Ammon's horn (tissue), 1 donor: ENCODE data around the gene HAUS6.
A peak's percentile ranks its signal among the peaks of the same experiment; 100 is the strongest.
"Not testable (repeated sequence)": the region's sequence is repeated elsewhere in the genome, so short reads cannot be mapped to it uniquely, and the experiment has no call there.

Experiments used
- DNase-seq: peaks from one replicate; pipeline ENCODE4 v3.0.0-alpha.2; 2016; ENCODE audit warnings: low spot score

The HAUS6 gene

DNA sequence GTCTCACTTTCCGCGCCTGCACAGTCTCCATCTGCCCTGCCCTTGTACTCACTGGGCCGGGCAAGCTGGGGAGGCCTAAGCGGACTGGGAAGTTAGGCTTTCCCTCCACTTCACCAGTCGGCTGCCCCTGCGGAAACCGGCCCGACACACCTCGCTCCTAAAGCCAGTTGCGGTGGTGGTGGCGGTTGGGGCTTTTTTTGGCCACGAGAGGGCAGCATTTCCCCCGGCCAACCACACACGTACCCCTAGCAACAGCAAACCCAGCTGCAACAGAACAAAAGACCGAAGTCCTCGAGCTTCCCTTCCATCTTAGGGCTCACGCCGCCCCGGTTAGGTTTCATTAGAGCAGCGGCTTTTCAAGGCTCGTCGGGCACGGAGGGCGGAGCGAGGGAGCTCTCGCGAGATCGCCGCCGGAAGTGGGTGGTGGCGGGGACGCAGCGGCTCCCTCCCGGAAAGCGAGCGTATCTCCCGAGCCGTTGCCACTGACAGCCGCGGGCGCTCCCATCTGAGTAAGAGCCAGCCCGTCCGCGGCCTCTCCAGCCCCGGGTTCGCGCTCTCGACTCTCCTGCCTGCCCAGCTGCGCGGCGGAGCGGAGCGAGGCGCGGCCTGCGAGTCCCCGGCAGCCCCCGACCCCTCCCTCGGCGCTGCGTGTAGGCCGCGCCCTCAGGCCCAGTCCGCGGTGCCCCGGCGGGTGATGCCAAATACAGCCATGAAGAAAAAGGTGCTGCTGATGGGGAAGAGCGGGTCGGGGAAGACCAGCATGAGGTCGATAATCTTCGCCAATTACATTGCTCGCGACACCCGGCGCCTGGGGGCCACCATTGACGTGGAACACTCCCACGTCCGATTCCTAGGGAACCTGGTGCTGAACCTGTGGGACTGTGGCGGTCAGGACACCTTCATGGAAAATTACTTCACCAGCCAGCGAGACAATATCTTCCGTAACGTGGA lies 53.5 kb downstream of the HAUS6 start, which contains the start of gene RRAGA:
RRAGA (plus strand) TSS at position 462 of the 951 bp plus-strand sequence; CDS start at position 695, 233 bp downstream.
- DNase-seq = peak; percentile 96

DNA sequence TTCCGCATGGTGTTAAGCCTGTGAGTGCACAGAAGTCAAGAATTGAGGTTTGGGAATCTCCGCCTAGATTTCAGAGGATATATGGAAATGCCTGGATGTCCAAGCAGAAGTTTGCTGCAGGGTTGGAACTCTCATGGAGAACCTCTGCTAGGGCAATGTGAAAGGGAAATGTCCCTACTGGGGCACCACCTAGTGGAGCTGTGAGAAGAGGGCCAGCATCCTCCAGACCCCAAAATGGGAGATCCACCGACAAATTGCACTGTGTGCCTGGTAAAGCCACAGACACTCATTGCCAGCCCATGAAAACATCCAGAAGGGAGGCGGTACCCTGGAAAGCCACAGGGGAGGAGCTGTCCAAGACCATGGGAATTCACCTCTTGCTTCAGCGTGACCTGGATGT lies 66.1 kb downstream of the HAUS6 start:
- no peak for DNase-seq

DNA sequence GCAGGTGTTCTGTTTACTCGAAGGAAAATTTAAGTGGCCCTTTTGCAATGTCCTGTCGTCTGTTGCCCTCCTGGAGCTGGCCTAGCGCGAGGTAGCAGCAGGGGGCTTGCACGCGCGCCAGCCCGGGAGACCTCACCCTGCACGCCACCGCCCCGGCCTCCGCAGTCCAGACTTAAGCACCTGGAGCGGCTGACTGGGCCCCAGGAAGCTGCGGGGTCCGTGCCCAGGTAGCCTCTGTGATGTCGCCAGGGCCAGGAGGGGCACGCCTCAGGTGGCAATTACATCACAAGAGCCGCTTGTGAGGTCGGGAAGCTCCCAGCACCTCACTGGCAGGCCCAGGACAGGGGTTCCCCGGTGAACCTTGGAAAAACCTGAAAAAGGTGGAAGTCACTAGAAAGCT lies 69.7 kb downstream of the HAUS6 start, which contains the start of gene SAXO1:
SAXO1 (minus strand) TSS at position 195 of the 400 bp plus-strand sequence. CDS start 301 bp downstream, outside the sequence.
- no peak for DNase-seq

DNA sequence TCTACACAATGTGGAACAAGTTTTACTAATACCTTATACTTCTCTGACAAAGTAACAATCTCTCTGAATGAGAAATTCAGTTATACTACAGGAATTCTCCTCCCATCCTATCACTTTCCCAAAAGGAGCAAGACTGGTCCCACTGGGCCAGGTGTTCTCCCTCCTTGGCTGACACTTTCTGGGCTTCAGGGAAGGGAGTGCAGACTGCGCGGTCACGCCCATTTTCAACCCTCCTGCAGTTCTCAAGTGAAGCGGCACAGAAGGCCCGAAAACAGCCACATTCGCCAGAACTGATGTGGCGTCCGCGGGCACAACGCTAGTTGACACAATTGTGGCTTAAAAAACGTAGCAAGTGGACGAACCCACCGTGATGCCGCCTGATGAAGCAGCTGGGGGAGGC lies 70.3 kb downstream of the HAUS6 start:
- DNase-seq = no peak

DNA sequence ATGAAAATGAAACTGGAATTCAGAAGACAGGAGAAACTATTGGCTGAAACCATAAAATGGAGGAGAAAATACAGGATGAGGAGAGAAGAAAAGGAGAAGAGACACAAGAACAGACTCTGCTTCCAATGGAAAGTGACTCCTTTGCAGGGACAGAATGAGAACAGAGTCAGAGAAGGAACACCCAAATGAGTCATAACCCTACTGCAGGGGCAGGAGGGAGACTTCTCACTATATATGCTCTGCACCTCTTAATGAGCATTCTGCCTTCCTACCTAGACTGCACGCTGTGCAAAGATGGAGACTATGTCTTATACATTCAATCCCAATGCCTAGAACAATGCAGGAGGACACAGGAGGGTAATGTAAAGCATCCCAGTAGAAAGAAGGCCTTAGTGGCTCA lies 71.8 kb downstream of the HAUS6 start:
- DNase-seq = no peak

DNA sequence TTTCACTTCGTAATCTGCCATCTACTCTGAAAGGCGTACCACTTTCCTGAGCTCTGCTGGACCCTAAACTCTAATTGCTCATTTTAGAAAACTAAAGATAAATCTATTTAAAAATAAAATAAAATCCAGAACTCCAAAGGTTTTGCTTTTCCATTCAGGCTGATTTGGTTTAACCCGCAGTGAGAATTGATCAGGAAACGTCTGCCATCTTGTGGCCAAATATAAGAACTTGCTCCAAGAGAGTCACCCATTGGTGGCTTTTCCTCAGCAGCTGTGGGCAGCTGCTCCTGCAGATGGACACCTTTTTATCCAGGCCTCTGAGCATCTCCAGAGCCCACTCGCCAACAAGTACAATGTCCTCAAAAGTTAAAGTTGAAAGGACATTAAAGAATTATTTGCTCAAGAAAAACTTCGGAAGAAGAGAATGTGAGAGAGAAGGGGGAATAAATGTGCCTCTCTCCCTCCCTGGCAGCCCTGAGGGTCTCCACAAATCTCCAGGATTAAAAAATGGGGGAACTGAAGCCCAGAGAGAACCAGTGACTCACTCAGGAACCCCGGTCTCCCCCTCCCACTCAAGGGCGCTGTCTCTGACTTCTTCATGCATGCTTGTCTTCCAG lies 73.8 kb downstream of the HAUS6 start:
- peak; percentile 81 for DNase-seq

DNA sequence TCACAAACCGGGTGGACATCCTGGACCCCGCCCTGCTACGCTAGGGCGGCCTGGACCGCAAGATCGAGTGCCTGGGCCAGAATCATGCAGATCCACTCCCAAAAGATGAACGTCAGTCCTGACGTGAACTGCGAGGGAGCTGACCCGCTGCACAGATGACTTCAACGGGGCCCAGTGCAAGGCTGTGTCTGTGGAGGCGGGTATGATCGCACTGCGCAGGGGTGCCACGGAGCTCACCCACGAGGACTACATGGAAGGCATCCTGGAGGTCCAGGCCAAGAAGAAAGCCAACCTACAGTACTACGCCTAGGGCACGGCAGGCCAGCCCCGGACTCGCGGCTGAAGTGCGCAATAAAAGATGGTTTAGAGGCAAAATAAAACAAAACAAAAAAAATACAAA lies 74.9 kb downstream of the HAUS6 start:
- DNase-seq = no peak

DNA sequence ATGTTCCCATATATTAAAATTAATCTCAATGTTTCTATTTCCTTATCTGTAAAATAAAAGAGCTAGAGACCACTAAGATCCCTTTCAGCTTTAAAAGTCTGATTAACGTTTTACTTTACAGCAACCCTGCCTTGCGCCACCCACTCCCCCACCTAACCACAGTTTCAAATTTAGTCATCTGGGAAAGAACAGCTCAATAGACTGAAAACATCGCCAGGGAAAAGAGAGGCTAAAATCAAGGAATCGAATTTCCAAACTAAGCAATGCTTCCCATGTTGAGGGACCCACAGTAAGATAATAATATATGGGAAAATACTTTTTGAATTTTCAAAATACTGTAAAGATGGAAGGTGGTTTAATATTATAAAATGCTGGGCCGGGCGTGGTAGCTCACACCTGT lies 76.3 kb downstream of the HAUS6 start:
- no peak for DNase-seq

DNA sequence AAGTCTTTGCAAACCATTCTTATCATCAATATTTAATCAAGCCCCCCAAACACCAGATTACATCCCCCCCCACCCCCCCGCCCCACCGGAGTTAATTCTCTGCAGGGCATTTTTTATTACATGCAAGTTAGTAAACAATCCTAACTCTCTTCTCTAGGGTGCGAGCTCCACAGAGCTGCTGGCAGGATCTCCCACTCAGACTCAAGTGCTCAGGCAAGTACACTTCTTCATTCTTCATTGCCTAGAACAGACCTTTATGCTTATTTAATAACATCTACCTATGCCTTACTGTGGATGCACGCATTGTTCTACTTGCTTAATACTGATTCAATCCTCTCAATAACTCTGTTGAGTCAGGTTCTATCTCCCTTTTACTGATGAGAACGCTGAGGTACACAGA lies 79.6 kb downstream of the HAUS6 start:
- DNase-seq = no peak

DNA sequence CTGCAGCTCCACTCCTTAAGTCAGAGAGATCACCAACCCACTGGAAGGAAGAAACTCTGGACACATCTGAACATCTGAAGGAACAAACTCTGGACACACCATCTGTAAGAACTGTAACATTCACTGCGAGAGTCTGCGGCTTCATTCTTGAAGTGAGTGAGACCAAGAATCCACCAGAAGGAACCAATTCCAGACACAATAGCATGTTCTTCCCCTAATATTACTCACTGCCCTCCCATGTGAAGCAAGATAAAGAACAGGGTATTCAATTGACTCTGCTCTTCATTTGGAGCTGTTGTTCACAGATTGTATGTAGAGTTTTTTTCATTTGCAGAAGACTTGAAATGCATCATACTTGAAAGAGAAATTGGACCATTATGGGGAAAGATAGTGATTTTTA lies 80.5 kb downstream of the HAUS6 start:
- DNase-seq = no peak

DNA sequence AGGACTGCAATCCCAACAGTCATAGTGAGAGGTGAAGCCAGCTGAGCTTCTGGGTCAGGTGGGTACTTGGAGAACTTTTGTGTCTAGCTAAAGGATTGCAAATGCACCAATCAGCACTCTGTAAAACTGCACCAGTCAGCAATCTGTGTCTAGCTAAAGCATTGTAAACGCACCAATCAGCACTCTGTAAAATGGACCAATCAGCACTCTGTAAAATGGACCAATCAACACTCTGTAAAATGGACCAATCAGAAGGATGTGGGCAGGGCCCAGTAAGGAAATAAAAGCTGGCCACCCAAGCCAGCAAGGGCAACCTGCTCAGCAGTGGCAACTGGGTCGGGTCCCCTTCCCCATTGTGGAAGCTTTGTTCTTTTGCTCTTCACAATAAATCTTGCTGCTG lies 81.1 kb downstream of the HAUS6 start:
- not testable (repeated sequence) for DNase-seq

DNA sequence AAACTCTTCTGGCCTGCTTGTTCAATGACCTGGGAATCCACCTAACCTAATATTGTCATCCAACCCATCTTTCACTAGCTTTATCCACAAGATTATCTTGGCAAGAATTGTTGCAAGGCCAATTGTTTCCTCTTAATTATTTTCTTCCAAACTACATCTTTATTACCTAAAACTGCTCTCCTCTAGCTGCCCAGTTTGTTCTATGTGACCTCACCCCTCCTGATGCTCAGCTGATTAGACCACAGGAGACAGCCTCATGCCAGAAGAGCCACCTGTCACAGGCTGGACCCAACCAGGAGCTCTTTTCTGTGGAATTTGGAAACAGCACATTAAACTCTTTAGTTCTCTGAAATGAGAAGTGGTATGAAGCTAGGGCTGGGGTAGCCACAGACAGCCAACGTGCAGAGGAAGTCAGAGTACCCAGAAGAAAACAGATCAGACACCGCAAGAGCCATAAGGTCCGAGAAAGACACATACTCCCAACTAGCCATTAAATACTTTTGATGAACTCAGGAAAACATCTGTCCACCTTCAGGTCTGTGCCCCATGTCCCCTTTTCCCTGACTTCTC lies 81.7 kb downstream of the HAUS6 start:
- no peak for DNase-seq

DNA sequence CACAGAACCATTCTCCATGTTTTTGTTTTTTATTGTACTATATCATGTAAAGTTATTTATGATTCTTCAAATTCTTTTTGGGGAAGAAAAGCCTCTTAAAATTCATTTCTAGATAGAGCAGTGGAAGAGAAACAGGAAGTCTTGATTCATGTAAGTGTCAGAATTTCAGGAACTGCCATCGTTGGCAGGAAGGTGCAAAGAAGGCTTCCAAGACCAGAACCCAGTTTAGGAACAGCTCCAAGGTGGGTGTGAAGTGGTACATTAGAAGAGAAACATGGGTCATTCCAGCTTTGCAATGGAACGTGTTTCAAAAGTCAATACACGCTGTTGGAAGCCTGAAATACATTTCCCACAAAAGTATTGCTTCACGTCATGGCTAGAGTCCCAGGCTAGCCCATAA lies 84.5 kb downstream of the HAUS6 start:
- no peak for DNase-seq

DNA sequence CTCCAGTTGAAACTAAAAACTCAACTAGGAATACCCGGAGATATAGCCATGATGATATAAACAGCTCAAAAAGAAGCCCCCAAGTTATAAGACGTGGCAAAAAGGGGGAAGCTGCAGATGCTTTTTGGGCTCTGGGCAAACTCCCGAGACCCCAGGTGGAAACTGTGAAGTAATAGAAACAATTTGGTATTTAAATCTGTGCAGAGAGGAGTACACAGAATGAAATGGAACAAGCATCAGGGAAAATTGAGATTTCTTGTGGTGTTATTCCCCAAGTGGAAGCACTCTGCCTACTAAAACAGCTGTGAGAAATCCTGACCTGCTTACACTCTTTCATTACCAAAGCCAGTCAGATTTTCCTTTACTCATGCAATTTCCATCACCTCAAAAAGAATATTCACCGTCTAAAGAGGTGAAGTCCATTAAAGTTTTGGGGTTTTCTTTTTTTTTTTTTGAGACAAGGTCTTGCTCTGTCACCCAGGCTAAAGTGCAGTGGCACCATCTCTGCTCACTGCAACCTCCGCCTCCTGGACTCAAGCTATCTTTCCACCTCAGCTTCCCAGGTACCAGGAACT lies 93.2 kb downstream of the HAUS6 start:
- DNase-seq = no peak
